KMS-11 (cell line): ENCODE results near the gene SLC39A12.
"Not testable (repeated sequence)": the region's sequence is repeated elsewhere in the genome, so short reads cannot be mapped to it uniquely, and the experiment has no call there.

Experiments used
- H2AFZ ChIP-seq: fragments of 200-600 bp; sonication (generic); 2 replicates; pipeline ENCODE4 v1.6.1; 2016; ENCODE audit warnings: antibody characterized with exemption, mixed run types, low read depth
- H3K27ac ChIP-seq: fragments of 200-600 bp; sonication (generic); 2 replicates; pipeline ENCODE4 v1.6.1; 2016; ENCODE audit warnings: mild to moderate bottlenecking, mixed run types
- H3K27me3 ChIP-seq: fragments of 200-600 bp; sonication (generic); 2 replicates; pipeline ENCODE4 v1.6.1; 2017; ENCODE audit warnings: mild to moderate bottlenecking, low read depth, mixed run types, moderate library complexity; ENCODE audit not compliant: insufficient read depth
- H3K36me3 ChIP-seq: fragments of 200-600 bp; sonication (generic); 2 replicates; pipeline ENCODE4 v1.6.1; 2017; ENCODE audit warnings: mild to moderate bottlenecking, mixed run types; ENCODE audit not compliant: insufficient read depth
- H3K4me1 ChIP-seq: fragments of 200-600 bp; sonication (generic); 2 replicates; pipeline ENCODE4 v1.6.1; 2016; ENCODE audit warnings: mild to moderate bottlenecking, low read depth, mixed run types; ENCODE audit not compliant: poor library complexity, severe bottlenecking
- H3K4me2 ChIP-seq: fragments of 200-600 bp; sonication (generic); 2 replicates; pipeline ENCODE4 v1.7.0; 2016; ENCODE audit warnings: mild to moderate bottlenecking, mixed run types
- H3K4me3 ChIP-seq: fragments of 200-600 bp; sonication (generic); IDR thresholded peaks from 2 replicates; pipeline ENCODE4 v1.6.1; 2017; ENCODE audit warnings: low read depth, low read length, mixed read lengths; ENCODE audit not compliant: insufficient read depth
- H3K79me2 ChIP-seq: fragments of 200-600 bp; sonication (generic); 2 replicates; pipeline ENCODE4 v1.6.1; 2016; ENCODE audit warnings: low read depth, mixed run types; ENCODE audit not compliant: insufficient read depth
- H3K9ac ChIP-seq: fragments of 200-600 bp; sonication (generic); 2 replicates; pipeline ENCODE4 v1.6.1; 2016; ENCODE audit warnings: mild to moderate bottlenecking, mixed run types
- H4K20me1 ChIP-seq: fragments of 200-600 bp; sonication (generic); 2 replicates; pipeline ENCODE4 v1.6.1; 2016; ENCODE audit warnings: mild to moderate bottlenecking, mixed run types; ENCODE audit not compliant: insufficient read depth
- CTCF ChIP-seq: fragments of 200-600 bp; sonication (generic); conservative IDR thresholded peaks from 2 replicates; pipeline ENCODE4 v1.6.1; 2017; ENCODE audit warnings: low read depth, mild to moderate bottlenecking, antibody characterized with exemption, low read length, moderate library complexity, mixed read lengths

SLC39A12 gene

GRCh38 chr10:17943033-17943745, 8.5 kb upstream of the SLC39A12 start:
- no peak for TF ChIP-seq CTCF
- no peaks in the 10 kb centered on the region for H3K79me2 ChIP-seq
- no peaks in the 10 kb centered on the region for H3K36me3 ChIP-seq
- H3K4me2 ChIP-seq = no peak overlapping the region
- no peak overlapping the region for H3K9ac ChIP-seq
- no peak overlapping the region for H2AFZ ChIP-seq
- H4K20me1 ChIP-seq = no peaks in the 10 kb centered on the region
- no peaks in the 10 kb centered on the region for H3K27me3 ChIP-seq
- H3K27ac ChIP-seq = no peak overlapping the region
- H3K4me1 ChIP-seq = no peaks in the 10 kb centered on the region
- H3K4me3 ChIP-seq = no peak overlapping the region

GRCh38 chr10:17950269-17950668, 1.4 kb upstream of the SLC39A12 start:
- not testable (repeated sequence) for H3K4me2 ChIP-seq, H3K4me3 ChIP-seq, H4K20me1 ChIP-seq, H2AFZ ChIP-seq, H3K79me2 ChIP-seq, H3K4me1 ChIP-seq, H3K9ac ChIP-seq, H3K27ac ChIP-seq, H3K27me3 ChIP-seq, H3K36me3 ChIP-seq

GRCh38 chr10:17950726-17951125, 992 bp upstream of the SLC39A12 start:
- TF ChIP-seq CTCF = no peak
- no peak overlapping the region for H2AFZ ChIP-seq

GRCh38 chr10:17954372-17954771, 2.7 kb downstream of the SLC39A12 start:
- H3K36me3 ChIP-seq, H3K4me1 ChIP-seq, H3K9ac ChIP-seq, H4K20me1 ChIP-seq, H3K79me2 ChIP-seq, H3K27me3 ChIP-seq, H3K27ac ChIP-seq, H2AFZ ChIP-seq, H3K4me3 ChIP-seq, H3K4me2 ChIP-seq: not testable (repeated sequence)

More at GRCh38 chr10:17950726-17951125, 992 bp upstream of the SLC39A12 start:
- H3K4me2 ChIP-seq = no peak overlapping the region
- no peaks in the 10 kb centered on the region for H3K36me3 ChIP-seq
- H3K79me2 ChIP-seq = no peaks in the 10 kb centered on the region
- H4K20me1 ChIP-seq = no peaks in the 10 kb centered on the region
- no peaks in the 10 kb centered on the region for H3K27me3 ChIP-seq
- H3K9ac ChIP-seq = no peak overlapping the region
- no peaks in the 10 kb centered on the region for H3K4me1 ChIP-seq
- H3K27ac ChIP-seq = no peak overlapping the region
- no peak overlapping the region for H3K4me3 ChIP-seq

GRCh38 chr10:17954861-17955260, 3.1 kb downstream of the SLC39A12 start:
- no peaks in the 10 kb centered on the region for H4K20me1 ChIP-seq
- no peak for TF ChIP-seq CTCF
- no peaks in the 10 kb centered on the region for H3K4me1 ChIP-seq
- H2AFZ ChIP-seq = no peak overlapping the region
- no peak overlapping the region for H3K9ac ChIP-seq
- H3K36me3 ChIP-seq = no peaks in the 10 kb centered on the region
- no peak overlapping the region for H3K27ac ChIP-seq
- no peak overlapping the region for H3K4me3 ChIP-seq
- no peak overlapping the region for H3K4me2 ChIP-seq
- no peaks in the 10 kb centered on the region for H3K27me3 ChIP-seq
- H3K79me2 ChIP-seq = no peaks in the 10 kb centered on the region
